SK-N-MC (cell line): ENCODE results near the gene ZNF230.

Source experiments
- DNase-seq: peaks from one replicate; pipeline ENCODE4 v3.0.0-alpha.2; 2011; ENCODE audit warnings: low read depth, low spot score
- H3K27ac ChIP-seq: fragments of 200-600 bp; sonication (generic); 2 replicates; pipeline ENCODE4 v1.5.1; 2016; ENCODE audit warnings: mixed run types
- H3K36me3 ChIP-seq: fragments of 200-600 bp; sonication (generic); 2 replicates; pipeline ENCODE4 v1.6.1; 2017; ENCODE audit warnings: antibody characterized with exemption, low read length, mixed read lengths; ENCODE audit not compliant: insufficient read depth
- H3K4me3 ChIP-seq: fragments of 200-600 bp; sonication (generic); 2 replicates; pipeline ENCODE4 v1.5.1; 2016
- H3K9ac ChIP-seq: fragments of 200-600 bp; sonication (generic); 2 replicates; pipeline ENCODE4 v1.8.0; 2017; ENCODE audit warnings: mixed run types, mixed read lengths; ENCODE audit not compliant: insufficient read length
- H3K9me3 ChIP-seq: fragments of 200-600 bp; sonication (generic); 2 replicates; pipeline ENCODE4 v1.6.1; 2017; ENCODE audit warnings: low read depth, mild to moderate bottlenecking, antibody characterized with exemption, low read length, moderate library complexity, mixed read lengths
- EZH2 ChIP-seq: fragments of 200-600 bp; sonication (generic); IDR thresholded peaks from one replicate; pipeline ENCODE4 v1.6.1; 2017; ENCODE audit warnings: antibody characterized with exemption
- FOXP2 ChIP-seq: optimal IDR thresholded peaks from 2 replicates; pipeline ENCODE3; 2011; ENCODE audit warnings: mild to moderate bottlenecking, moderate library complexity; ENCODE audit not compliant: insufficient read depth; ENCODE audit errors: extremely low read length, control extremely low read depth
- POLR2AphosphoS5 ChIP-seq: IDR thresholded peaks from 2 replicates; pipeline ENCODE4 v1.6.1; 2012; ENCODE audit warnings: mild to moderate bottlenecking, low read depth, low read length, borderline replicate concordance

Gene ZNF230

DNA sequence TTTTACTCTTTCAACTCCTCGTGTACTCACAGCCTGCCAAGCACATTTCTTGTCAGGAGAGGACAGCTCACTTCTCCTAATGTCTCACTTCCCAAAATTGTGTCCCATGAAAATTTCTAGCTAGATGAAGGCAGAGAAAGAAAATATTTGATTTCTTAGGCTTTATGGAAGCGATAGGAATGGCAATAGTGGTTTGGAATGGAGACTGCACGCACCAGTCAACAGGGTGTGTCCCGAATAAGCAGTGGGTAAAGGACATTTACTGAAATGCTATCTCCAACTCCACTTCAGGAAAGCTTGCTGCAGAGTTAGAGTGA is 22.1 kb downstream of the ZNF230 start:
- Histone ChIP-seq H3K9ac (peak overlapping the region; percentile 94), H3K27ac (peak overlapping the region; percentile 57), H3K36me3 (peaks cover 33% of the 10 kb centered on the region), H3K4me3 (peak overlapping the region; percentile 94), H3K9me3 (no peaks in the 10 kb centered on the region; the same call in 1 of the 2 replicates)
- no peak for DNase-seq
- TF ChIP-seq EZH2 (no peak), FOXP2 (no peak), POLR2AphosphoS5 (no peak)

- Histone ChIP-seq H3K9me3 (no peaks in the 10 kb centered on the region; the same call in none of the 2 replicates), H3K4me3 (peak within 1 kb of the TSS; percentile 94), H3K9ac (peak within 1 kb of the TSS; percentile 94), H3K27ac (peak within 1 kb of the TSS; percentile 57), H3K36me3 (peaks cover 38% of the 10 kb centered on the region)
- DNase-seq = peak; percentile 55
- TF ChIP-seq POLR2AphosphoS5 (peak; percentile 79), FOXP2 (no peak), EZH2 (no peak)
These were observed 22.6 kb downstream of the ZNF230 start, which contains the start of gene ZNF222 for GRCh38 chr19:44025217-44025936. Gene ZNF222 (plus strand): TSS chr19:44025379. CDS start chr19:44025437, 58 bp downstream.

DNA sequence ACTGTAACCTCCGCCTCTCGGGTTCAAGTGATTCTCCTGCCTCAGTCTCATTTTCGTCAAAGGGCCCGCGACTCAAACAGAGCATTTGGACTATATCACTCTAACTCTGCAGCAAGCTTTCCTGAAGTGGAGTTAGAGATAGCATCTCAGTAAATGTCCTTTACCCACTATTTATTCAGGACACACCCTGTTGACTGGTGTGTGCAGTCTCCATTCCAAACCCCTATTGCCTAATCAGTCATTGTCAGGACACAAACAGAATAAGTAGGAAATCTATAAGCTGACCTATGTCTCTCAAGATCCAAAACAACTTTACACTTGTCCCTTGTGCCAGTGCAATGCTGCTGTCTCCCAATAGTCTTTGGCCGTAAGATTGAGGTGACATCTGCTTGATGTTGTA is 23.9 kb downstream of the ZNF230 start:
- H3K9me3 ChIP-seq = peaks cover under 1% of the 10 kb centered on the region
- no peak for TF ChIP-seq FOXP2
- TF ChIP-seq EZH2 = no peak
- no peak for TF ChIP-seq POLR2AphosphoS5

GRCh38 chr19:44032001-44032610 is 29.3 kb downstream of the ZNF230 start:
- no peak for DNase-seq
- Histone ChIP-seq H3K4me3 (no peak overlapping the region), H3K36me3 (peaks cover 57% of the 10 kb centered on the region), H3K9ac (no peak overlapping the region), H3K9me3 (peaks cover 11% of the 10 kb centered on the region; the same call in 1 of the 2 replicates), H3K27ac (no peak overlapping the region)
- TF ChIP-seq POLR2AphosphoS5 (no peak), FOXP2 (no peak), EZH2 (no peak)

More for the DNA sequence above, 23.9 kb downstream of the ZNF230 start:
- H3K36me3 ChIP-seq = peaks cover 51% of the 10 kb centered on the region
- DNase-seq = no peak
- H3K27ac ChIP-seq = no peak overlapping the region
- H3K9ac ChIP-seq = no peak overlapping the region
- no peak overlapping the region for H3K4me3 ChIP-seq

DNA sequence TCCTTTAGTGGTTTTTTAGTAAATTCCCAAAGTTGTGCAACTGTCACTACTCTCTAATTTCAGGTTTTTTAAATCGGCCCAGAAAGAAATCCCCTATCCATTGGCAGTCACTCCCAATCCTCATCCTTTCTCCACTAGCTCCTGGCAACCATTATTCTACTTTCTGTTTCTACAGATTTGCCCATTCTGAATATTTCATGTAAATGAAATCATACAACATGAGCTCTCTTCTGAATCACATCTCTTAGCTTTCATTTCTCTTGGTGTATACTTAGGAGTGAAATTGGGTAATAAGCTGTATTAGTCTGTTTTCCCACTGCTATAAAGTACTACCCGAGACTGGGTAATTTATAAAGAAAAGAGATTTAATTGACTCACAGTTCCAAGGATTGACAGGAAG is 39.4 kb downstream of the ZNF230 start:
- TF ChIP-seq POLR2AphosphoS5 = no peak
- no peak for TF ChIP-seq FOXP2
- TF ChIP-seq EZH2 = no peak
- Histone ChIP-seq H3K9me3 (no peaks in the 10 kb centered on the region), H3K36me3 (no peaks in the 10 kb centered on the region), H3K9ac (no peak overlapping the region), H3K27ac (no peak overlapping the region), H3K4me3 (no peak overlapping the region)
- no peak for DNase-seq

DNA sequence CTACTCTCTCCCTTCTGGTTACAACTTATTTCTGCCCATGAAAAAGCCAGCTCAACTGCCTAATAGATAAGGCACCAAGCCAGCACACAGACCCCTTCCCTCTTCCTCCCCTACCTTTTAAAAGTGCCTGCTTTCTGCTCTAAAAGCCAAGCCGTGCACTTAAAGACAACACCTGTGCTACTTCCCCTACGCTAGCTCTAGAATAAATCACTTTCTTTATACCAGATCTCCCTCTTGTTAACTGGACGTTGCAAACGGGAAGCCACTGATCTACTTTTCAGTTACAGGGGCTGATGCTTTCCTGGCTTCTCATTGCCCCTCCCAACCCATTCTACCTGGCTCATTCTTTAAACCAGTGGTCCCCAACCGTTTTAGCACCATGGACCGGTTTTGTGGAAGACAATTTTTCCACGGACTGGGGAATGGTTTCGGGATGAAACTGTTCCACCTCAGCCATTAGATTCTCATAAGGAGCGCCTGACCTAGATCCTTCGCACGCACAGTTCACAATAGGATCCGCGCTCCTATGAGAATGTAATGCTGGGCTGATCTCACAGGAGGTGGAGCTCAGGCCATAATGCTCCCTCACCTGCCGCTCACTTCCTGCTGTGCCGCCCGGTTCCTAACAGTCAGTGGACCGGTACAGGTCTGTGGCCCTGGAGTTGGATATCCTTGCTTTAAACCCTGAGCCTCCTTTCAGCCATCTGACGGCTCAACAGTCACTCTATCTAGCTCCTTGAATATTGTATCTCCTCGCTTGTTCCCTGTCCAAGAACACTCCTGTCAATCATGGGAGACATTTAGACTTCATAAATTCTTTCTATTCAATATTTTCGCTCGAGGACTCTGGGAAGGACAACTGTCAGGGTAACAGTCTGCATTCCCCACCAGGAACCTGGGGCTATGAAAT is 48.2 kb downstream of the ZNF230 start:
- no peaks in the 10 kb centered on the region; the same call in 1 of the 2 replicates for H3K36me3 ChIP-seq
- DNase-seq = no peak
- H3K9me3 ChIP-seq = no peaks in the 10 kb centered on the region
- peak overlapping the region; percentile 83 for H3K4me3 ChIP-seq
- no peak overlapping the region for H3K9ac ChIP-seq
- no peak overlapping the region for H3K27ac ChIP-seq
- TF ChIP-seq POLR2AphosphoS5 (no peak), FOXP2 (no peak), EZH2 (no peak)

DNA sequence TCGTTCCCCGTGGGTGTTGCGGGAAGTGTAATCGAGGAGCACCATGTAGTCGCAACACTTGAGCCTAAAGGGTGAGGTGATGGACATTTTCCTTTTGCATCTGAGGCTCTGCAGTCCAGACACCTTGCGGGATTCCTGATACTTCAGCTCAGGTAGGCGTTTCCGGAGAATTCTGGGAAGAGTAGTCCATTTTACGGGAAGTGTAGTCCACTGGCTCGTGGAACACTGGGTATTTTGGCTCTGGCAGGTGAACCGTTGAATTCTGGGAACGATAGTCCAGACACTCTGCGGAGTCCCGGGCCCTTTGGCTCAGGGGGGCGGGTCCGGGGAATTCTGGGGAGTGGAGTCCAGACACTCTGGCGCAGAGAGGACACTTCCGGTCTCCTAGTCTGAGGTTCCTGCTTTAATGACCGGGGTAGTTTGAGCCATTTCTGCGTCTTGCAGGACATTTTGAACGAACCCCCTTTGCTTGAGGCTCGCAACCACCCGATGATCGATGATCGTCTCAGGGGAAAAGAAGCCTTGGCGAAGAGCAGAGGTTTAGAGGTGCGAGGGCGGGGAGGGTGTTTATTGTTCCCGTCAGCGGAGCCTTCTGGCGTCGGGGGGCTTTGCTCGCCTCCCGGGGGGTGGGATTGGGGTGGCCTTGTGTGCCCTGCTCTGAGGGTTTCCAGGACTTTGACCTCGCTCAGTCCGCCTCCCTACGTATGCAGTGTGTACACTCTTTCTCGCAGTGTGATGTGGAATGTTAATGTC is 49.1 kb downstream of the ZNF230 start, which contains the start of gene ZNF223:
Gene ZNF223 (plus strand): TSS at position 387 of the 753 bp plus-strand sequence. CDS start 3,141 bp downstream, outside the sequence.
- Histone ChIP-seq H3K9me3 (no peaks in the 10 kb centered on the region), H3K36me3 (no peaks in the 10 kb centered on the region; the same call in 1 of the 2 replicates), H3K9ac (peak within 1 kb of the TSS; percentile 71), H3K27ac (no peak within 1 kb of the TSS), H3K4me3 (peak within 1 kb of the TSS; percentile 83)
- DNase-seq = peak; percentile 45
- TF ChIP-seq FOXP2 (no peak), POLR2AphosphoS5 (peak; percentile 61), EZH2 (no peak)

GRCh38 chr19:44055870-44056269 is 53.1 kb downstream of the ZNF230 start:
- no peaks in the 10 kb centered on the region; the same call in 1 of the 2 replicates for H3K36me3 ChIP-seq
- H3K9me3 ChIP-seq = no peaks in the 10 kb centered on the region
- no peak overlapping the region for H3K4me3 ChIP-seq
- no peak overlapping the region for H3K9ac ChIP-seq
- TF ChIP-seq FOXP2 = no peak
- no peak for TF ChIP-seq POLR2AphosphoS5
- TF ChIP-seq EZH2 = no peak
- DNase-seq = no peak
- H3K27ac ChIP-seq = no peak overlapping the region
